H1 (cell line): Measurements from ENCODE around the gene NME8.

Experiments
- KDM5A ChIP-seq: fragments of 200-600 bp; IDR thresholded peaks from 2 replicates; pipeline ENCODE4 v1.7.1; 2012; ENCODE audit warnings: mild to moderate bottlenecking, low read length, inconsistent platforms, mixed read lengths
- RBBP5 ChIP-seq: IDR thresholded peaks from 2 replicates; pipeline ENCODE4 v1.7.1; 2012; ENCODE audit warnings: low read depth, mild to moderate bottlenecking, inconsistent platforms, low read length, moderate library complexity, borderline replicate concordance
- SAP30 ChIP-seq: fragments of 300-600 bp; sonication (generic); IDR thresholded peaks from 2 replicates; pipeline ENCODE4 v1.7.1; 2012; ENCODE audit warnings: low read length, moderate library complexity, mild to moderate bottlenecking, inconsistent platforms; ENCODE audit not compliant: insufficient read depth, insufficient replicate concordance
- TF ChIP-seq, protein P1 (sequence below), 3 experiments: IDR thresholded peaks; 1 replicate in 2 of 3; 2 replicates in 1 of 3; pipeline versions ENCODE4 v1.5.1 to v1.6.1; 2011; ENCODE audit warnings: low read length in 3 of 3, mild to moderate bottlenecking in 3 of 3, inconsistent platforms in 2 of 3, low read depth in 1 of 3, moderate library complexity in 1 of 3; ENCODE audit not compliant: insufficient read depth in 1 of 3; ENCODE audit errors: control extremely low read depth in 1 of 3

DNA sequence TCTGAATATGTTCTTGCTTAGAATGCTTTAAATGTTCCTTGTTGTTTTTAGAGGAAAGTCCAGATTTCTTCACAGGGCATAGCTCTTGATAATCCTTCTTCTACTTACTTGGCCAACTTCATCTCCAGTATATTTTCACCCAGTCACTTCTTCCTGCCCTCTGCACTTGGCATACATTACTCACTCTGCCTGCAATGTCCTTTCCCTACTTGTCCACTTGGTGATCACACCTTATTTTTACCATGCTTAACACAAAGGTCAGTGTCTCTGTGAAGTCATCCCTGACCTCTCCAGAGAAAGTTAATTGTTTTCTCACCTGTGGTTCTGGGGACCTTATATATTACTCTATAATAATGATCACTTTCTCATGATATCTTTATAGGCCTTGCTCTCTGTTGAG is 45.0 kb downstream of the NME8 start:
- TF ChIP-seq, protein P1, sequence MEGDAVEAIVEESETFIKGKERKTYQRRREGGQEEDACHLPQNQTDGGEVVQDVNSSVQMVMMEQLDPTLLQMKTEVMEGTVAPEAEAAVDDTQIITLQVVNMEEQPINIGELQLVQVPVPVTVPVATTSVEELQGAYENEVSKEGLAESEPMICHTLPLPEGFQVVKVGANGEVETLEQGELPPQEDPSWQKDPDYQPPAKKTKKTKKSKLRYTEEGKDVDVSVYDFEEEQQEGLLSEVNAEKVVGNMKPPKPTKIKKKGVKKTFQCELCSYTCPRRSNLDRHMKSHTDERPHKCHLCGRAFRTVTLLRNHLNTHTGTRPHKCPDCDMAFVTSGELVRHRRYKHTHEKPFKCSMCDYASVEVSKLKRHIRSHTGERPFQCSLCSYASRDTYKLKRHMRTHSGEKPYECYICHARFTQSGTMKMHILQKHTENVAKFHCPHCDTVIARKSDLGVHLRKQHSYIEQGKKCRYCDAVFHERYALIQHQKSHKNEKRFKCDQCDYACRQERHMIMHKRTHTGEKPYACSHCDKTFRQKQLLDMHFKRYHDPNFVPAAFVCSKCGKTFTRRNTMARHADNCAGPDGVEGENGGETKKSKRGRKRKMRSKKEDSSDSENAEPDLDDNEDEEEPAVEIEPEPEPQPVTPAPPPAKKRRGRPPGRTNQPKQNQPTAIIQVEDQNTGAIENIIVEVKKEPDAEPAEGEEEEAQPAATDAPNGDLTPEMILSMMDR (IDR thresholded peaks at IDR 0.05; ENCODE audit: control extremely low read depth in 1 of 3, insufficient read depth in 1 of 3, low read depth in 1 of 3, low read length in 3 of 3), result no peak
- TF ChIP-seq SAP30 (no peak), KDM5A (no peak), RBBP5 (no peak)
